Neural progenitor cell (in vitro differentiated cells): ENCODE results near the gene CELF5. TPM values are rescaled to one million over a fixed set of nuclear protein-coding genes. Genes with fewer than 3 reads are reported as not detected.
"Not testable (repeated sequence)": the region's sequence is repeated elsewhere in the genome, so short reads cannot be mapped to it uniquely, and the experiment has no call there.

Source experiments
- DNase-seq: peaks from one replicate; pipeline ENCODE4 v3.0.0-alpha.2; 2016; ENCODE audit warnings: low spot score
- H2AFZ ChIP-seq: fragments of 200-600 bp; sonication (generic); replicated peaks from 2 replicates; pipeline ENCODE4 v1.6.1; 2016; ENCODE audit warnings: antibody characterized with exemption
- H3F3A ChIP-seq: fragments of 200-600 bp; sonication (generic); 2 replicates; pipeline ENCODE4 v1.6.1; 2016; ENCODE audit warnings: antibody characterized with exemption, low read depth
- H3K27ac ChIP-seq: fragments of 200-600 bp; sonication (generic); 2 replicates; pipeline ENCODE4 v1.5.1; 2016; ENCODE audit warnings: mild to moderate bottlenecking
- H3K27me3 ChIP-seq: fragments of 200-600 bp; sonication (generic); 2 replicates; pipeline ENCODE4 v1.6.1; 2016; ENCODE audit warnings: mild to moderate bottlenecking, moderate library complexity
- H3K36me3 ChIP-seq: fragments of 200-600 bp; sonication (generic); 2 replicates; pipeline ENCODE4 v1.5.1; 2016
- H3K4me1 ChIP-seq: fragments of 200-600 bp; sonication (generic); 2 replicates; pipeline ENCODE4 v1.6.1; 2016; ENCODE audit warnings: mixed run types
- H3K4me2 ChIP-seq: fragments of 200-600 bp; sonication (generic); 2 replicates; pipeline ENCODE4 v1.6.1; 2016
- H3K4me3 ChIP-seq: fragments of 200-600 bp; sonication (generic); 2 replicates; pipeline ENCODE4 v1.5.1; 2016
- H3K79me2 ChIP-seq: fragments of 200-600 bp; sonication (generic); 2 replicates; pipeline ENCODE4 v1.6.1; 2016; ENCODE audit warnings: low read depth
- H3K9ac ChIP-seq: fragments of 200-600 bp; sonication (generic); 2 replicates; pipeline ENCODE4 v1.6.1; 2016
- H3K9me3 ChIP-seq: fragments of 200-600 bp; sonication (generic); 2 replicates; pipeline ENCODE4 v1.5.1; 2016; ENCODE audit warnings: low read depth
- H4K20me1 ChIP-seq: fragments of 200-600 bp; sonication (generic); 2 replicates; pipeline ENCODE4 v1.6.1; 2016; ENCODE audit warnings: low read depth
- H3K27ac Mint-ChIP-seq: 3 replicates; pipeline ENCODE4 v1.8.0; 2021; ENCODE audit warnings: mixed read lengths
- H3K27me3 Mint-ChIP-seq: 2 replicates; pipeline ENCODE4 v1.8.0; 2022; ENCODE audit warnings: low read depth, mild to moderate bottlenecking, inconsistent platforms, moderate library complexity, mixed read lengths; ENCODE audit not compliant: insufficient read depth
- H3K36me3 Mint-ChIP-seq: 3 replicates; pipeline ENCODE4 v1.8.0; 2021; ENCODE audit warnings: mixed read lengths
- H3K4me1 Mint-ChIP-seq: 3 replicates; pipeline ENCODE4 v1.8.0; 2021; ENCODE audit warnings: mixed read lengths
- H3K4me3 Mint-ChIP-seq: 3 replicates; pipeline ENCODE4 v1.8.0; 2021; ENCODE audit warnings: mild to moderate bottlenecking, moderate library complexity, mixed read lengths
- H3K9me3 Mint-ChIP-seq: 3 replicates; pipeline ENCODE4 v1.8.0; 2020; ENCODE audit warnings: mixed read lengths
- EZH2 ChIP-seq: fragments of 200-600 bp; sonication (generic); IDR thresholded peaks from 2 replicates; pipeline ENCODE4 v1.6.1; 2017; ENCODE audit warnings: antibody characterized with exemption, mild to moderate bottlenecking, moderate library complexity
- EZH2phosphoT487 ChIP-seq: fragments of 200-600 bp; sonication (generic); IDR thresholded peaks from 2 replicates; pipeline ENCODE4 v1.6.1; 2017; ENCODE audit warnings: antibody characterized with exemption
- total RNA-seq: library from RNA; depleted of rRNA; stranded (reverse); fragments of >200 nt; gene quantifications from 2 replicates; pipeline ENCODE4 v1.2.3, GENCODE V29; 2015; ENCODE audit warnings: low replicate concordance
- TF ChIP-seq, protein P1 (sequence below): fragments of 200-600 bp; sonication (generic); IDR thresholded peaks from 2 replicates; pipeline ENCODE4 v1.5.1; 2017; ENCODE audit warnings: antibody characterized with exemption, mild to moderate bottlenecking

CELF5 gene
- total RNA-seq, 1 donor from 2014 or later, result 7.9 TPM

DNA sequence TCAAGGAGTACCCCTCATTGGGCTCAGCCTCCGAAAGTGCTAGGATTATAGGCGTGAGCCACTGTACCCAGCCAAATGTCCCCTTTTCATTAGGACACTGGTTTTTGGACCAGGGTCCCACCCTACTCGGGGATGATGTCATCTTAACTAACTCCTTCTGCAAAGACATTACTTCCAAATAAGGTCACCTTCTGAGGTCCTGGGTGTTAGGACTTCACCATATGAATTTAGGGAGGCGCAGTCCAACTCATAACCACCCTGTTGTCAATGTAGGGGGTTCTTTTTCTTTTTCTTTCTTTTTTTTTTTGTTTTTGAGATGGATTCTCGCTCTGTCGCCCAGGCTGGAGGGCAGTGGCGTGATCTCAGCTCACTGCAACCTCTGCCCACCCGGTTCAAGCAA is 109.2 kb downstream of the CELF5 start:
- no peak for TF ChIP-seq EZH2
- TF ChIP-seq, protein P1, sequence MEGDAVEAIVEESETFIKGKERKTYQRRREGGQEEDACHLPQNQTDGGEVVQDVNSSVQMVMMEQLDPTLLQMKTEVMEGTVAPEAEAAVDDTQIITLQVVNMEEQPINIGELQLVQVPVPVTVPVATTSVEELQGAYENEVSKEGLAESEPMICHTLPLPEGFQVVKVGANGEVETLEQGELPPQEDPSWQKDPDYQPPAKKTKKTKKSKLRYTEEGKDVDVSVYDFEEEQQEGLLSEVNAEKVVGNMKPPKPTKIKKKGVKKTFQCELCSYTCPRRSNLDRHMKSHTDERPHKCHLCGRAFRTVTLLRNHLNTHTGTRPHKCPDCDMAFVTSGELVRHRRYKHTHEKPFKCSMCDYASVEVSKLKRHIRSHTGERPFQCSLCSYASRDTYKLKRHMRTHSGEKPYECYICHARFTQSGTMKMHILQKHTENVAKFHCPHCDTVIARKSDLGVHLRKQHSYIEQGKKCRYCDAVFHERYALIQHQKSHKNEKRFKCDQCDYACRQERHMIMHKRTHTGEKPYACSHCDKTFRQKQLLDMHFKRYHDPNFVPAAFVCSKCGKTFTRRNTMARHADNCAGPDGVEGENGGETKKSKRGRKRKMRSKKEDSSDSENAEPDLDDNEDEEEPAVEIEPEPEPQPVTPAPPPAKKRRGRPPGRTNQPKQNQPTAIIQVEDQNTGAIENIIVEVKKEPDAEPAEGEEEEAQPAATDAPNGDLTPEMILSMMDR, result no peak
- TF ChIP-seq EZH2phosphoT487, result no peak
- Mint-ChIP-seq H3K4me1 (peaks cover 4% of the 10 kb centered on the region), H3K36me3 (no peaks in the 10 kb centered on the region), H3K27ac (no peak overlapping the region), H3K9me3 (no peaks in the 10 kb centered on the region), H3K4me3 (no peak overlapping the region), H3K27me3 (peaks cover 41% of the 10 kb centered on the region)
- Histone ChIP-seq H3K27me3 (peaks cover 85% of the 10 kb centered on the region), H3F3A (no peaks in the 10 kb centered on the region), H4K20me1 (no peaks in the 10 kb centered on the region), H3K27ac (no peak overlapping the region), H3K9ac (no peak overlapping the region), H3K4me3 (no peak overlapping the region), H3K79me2 (no peaks in the 10 kb centered on the region), H3K4me2 (no peak overlapping the region), H3K9me3 (no peaks in the 10 kb centered on the region), H2AFZ (no peak overlapping the region), H3K36me3 (no peaks in the 10 kb centered on the region), H3K4me1 (no peaks in the 10 kb centered on the region)
- DNase-seq, result no peak

DNA sequence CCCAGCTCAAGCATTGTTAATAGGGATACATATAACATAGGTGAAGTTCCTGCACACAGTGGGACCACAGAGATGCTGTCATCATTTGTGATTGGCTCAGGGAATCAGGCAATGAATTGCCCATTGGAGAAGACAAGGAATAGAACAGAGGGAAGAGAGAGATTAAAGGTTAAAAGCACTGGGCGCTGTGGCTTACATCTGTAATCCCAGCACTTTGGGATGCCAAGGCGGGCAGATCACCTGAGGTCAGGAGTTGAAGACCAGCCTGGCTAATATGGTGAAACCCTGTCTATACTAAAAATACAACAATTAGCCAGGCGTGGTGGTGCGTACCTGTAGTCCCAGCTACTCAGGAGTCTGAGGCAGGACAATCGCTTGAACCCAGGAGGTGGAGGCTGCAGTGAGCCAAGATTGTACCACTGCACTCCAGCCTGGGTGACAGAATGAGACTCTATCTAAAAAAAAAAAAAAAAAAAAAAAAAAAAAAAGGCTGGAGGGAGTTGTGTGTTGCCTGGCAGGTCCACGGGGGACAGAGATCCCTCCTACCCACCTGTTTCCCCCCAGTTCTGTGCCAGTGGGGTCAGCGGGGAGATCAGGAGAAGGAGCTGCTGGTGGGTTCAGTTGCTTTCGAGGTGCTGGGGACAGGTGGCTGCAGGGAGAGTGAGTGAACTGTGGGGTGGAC is 110.4 kb downstream of the CELF5 start:
- H3F3A ChIP-seq, H3K4me1 ChIP-seq, DNase-seq, H3K4me3 ChIP-seq, H3K9me3 Mint-ChIP-seq, H3K4me1 Mint-ChIP-seq, H3K4me2 ChIP-seq, H3K36me3 Mint-ChIP-seq, H3K79me2 ChIP-seq, H2AFZ ChIP-seq, H3K36me3 ChIP-seq, H4K20me1 ChIP-seq, H3K27ac Mint-ChIP-seq, H3K9me3 ChIP-seq, H3K27ac ChIP-seq, H3K9ac ChIP-seq: not testable (repeated sequence)
- peaks cover 77% of the 10 kb centered on the region for H3K27me3 ChIP-seq
- H3K4me3 Mint-ChIP-seq, result peak overlapping the region; percentile 6
- peaks cover 42% of the 10 kb centered on the region for H3K27me3 Mint-ChIP-seq

DNA sequence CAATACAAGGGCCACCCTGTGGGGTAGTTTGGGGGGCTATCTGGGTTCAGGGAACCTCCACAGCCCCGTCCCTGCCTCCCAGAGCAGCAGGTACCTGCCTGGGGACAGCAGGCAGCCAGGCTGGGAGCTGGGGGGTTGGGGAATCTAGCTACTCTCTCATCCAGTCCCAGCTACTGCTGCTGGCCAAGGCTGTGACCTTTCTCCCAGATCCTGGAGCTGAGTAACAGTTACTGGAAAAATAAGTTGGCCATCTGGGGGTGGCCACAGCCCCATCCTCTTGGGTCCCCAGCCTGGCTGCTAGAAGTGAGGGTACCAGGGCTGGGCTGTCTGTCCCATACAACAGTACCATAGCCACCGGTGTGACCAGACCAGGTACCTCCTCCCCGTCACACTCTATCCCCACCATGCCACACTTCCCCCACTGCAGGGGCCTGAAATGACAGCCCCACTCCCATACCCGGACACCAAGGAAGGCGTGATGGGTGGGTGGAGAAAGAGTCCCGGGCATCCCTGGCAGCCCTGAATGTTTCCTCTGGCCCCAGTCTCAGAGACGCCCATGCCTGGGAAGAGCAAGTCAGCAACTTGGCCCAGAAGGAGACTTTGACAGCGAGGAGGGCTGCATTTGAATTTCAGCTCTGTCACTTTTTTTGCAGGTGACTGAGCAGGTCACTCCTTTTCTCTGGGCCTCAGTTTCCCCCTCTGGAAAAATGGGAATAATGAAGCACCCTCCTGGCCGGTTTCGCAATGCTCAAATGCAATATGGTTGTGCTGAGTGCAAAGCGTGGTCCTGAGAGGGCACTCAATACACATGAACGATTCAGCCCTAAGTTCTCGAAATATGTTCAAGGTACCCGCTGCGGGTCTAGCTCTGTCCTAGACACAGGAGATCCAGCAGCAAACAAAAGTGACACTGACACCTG is 111.2 kb downstream of the CELF5 start:
- Histone ChIP-seq H4K20me1 (no peaks in the 10 kb centered on the region), H3F3A (no peaks in the 10 kb centered on the region), H3K79me2 (no peaks in the 10 kb centered on the region), H3K27ac (no peak overlapping the region), H3K9me3 (no peaks in the 10 kb centered on the region), H3K4me1 (no peaks in the 10 kb centered on the region), H3K27me3 (peaks cover 71% of the 10 kb centered on the region), H3K4me2 (no peak overlapping the region), H3K4me3 (no peak overlapping the region), H3K9ac (no peak overlapping the region), H3K36me3 (no peaks in the 10 kb centered on the region), H2AFZ (no peak overlapping the region)
- Mint-ChIP-seq H3K4me3 (no peak overlapping the region), H3K27me3 (peaks cover 37% of the 10 kb centered on the region), H3K27ac (no peak overlapping the region), H3K36me3 (no peaks in the 10 kb centered on the region), H3K4me1 (peaks cover 4% of the 10 kb centered on the region), H3K9me3 (no peaks in the 10 kb centered on the region)
- no peak for TF ChIP-seq EZH2
- TF ChIP-seq, protein P1, result no peak
- no peak for TF ChIP-seq EZH2phosphoT487
- no peak for DNase-seq

DNA sequence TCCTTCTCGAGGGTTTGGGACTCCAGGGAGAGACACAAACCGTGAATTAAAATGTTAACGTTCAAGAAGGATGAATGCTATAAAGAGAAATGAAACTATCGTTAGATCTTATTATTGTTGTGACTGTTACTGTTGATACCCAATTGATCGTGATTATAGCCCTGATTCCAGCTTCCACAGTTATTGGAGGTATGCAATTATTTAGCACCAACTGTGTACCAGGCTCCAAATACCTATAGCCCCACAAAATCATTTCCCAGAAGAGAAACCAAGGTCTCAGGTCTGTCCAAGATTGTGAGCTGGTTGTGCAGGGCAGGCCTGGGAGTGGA is 111.9 kb downstream of the CELF5 start:
- Histone ChIP-seq H3K9me3 (no peaks in the 10 kb centered on the region), H3K27me3 (peaks cover 65% of the 10 kb centered on the region), H3K4me3 (no peak overlapping the region), H3F3A (no peaks in the 10 kb centered on the region), H3K4me2 (no peak overlapping the region), H3K9ac (no peak overlapping the region), H2AFZ (no peak overlapping the region), H3K4me1 (no peaks in the 10 kb centered on the region), H3K36me3 (no peaks in the 10 kb centered on the region), H3K27ac (no peak overlapping the region), H4K20me1 (no peaks in the 10 kb centered on the region), H3K79me2 (no peaks in the 10 kb centered on the region)
- Mint-ChIP-seq H3K27me3 (peaks cover 35% of the 10 kb centered on the region), H3K4me3 (no peak overlapping the region), H3K27ac (no peak overlapping the region), H3K9me3 (no peaks in the 10 kb centered on the region), H3K4me1 (peaks cover 4% of the 10 kb centered on the region), H3K36me3 (no peaks in the 10 kb centered on the region)
- no peak for DNase-seq
- TF ChIP-seq, protein P1, result no peak
- TF ChIP-seq EZH2phosphoT487 (no peak), EZH2 (no peak)
